ENCODE results near the gene NOL9.

NOL9 gene

GRCh38 chr1:6596886-6597776 is 42.8 kb upstream of the NOL9 start:
- Histone ChIP-seq H3K27me3 (ENCODE audit: insufficient read depth, poor library complexity, severe bottlenecking) (no peaks in the 10 kb centered on the region), H3K4me3 (replicated peaks; ENCODE audit: insufficient read depth, low read length) (no peak overlapping the region), H3K27ac (replicated peaks) (no peak overlapping the region)
- DNase-seq (ENCODE audit: low read depth in 1 of 2, low spot score in 1 of 2), result no peak
- no peak for TF ChIP-seq CTCF (IDR thresholded peaks at IDR 0.05; ENCODE audit: insufficient read depth, low read length)
- TF ChIP-seq SPI1 (IDR thresholded peaks at IDR 0.05; ENCODE audit: borderline replicate concordance, low read depth), result no peak
- TF ChIP-seq POLR2AphosphoS5 (IDR thresholded peaks at IDR 0.05; ENCODE audit: low read depth), result no peak
- TF ChIP-seq GABPA (IDR thresholded peaks at IDR 0.05; ENCODE audit: low read depth), result no peak
- TF ChIP-seq REST (IDR thresholded peaks at IDR 0.05; ENCODE audit: insufficient replicate concordance, low read depth), result no peak

GRCh38 chr1:6596351-6596750 is 42.0 kb upstream of the NOL9 start:
- no peak for DNase-seq (ENCODE audit: low read depth in 1 of 2, low spot score in 1 of 2)
- H3K27me3 ChIP-seq (ENCODE audit: insufficient read depth, poor library complexity, severe bottlenecking), result no peaks in the 10 kb centered on the region
- H3K4me3 ChIP-seq (replicated peaks; ENCODE audit: insufficient read depth, low read length), result no peak overlapping the region
- no peak overlapping the region for H3K27ac ChIP-seq (replicated peaks)
- TF ChIP-seq POLR2AphosphoS5 (IDR thresholded peaks at IDR 0.05; ENCODE audit: low read depth) (no peak), CTCF (IDR thresholded peaks at IDR 0.05; ENCODE audit: insufficient read depth, low read length) (no peak), SPI1 (IDR thresholded peaks at IDR 0.05; ENCODE audit: borderline replicate concordance, low read depth) (no peak), REST (IDR thresholded peaks at IDR 0.05; ENCODE audit: insufficient replicate concordance, low read depth) (no peak), GABPA (IDR thresholded peaks at IDR 0.05; ENCODE audit: low read depth) (no peak)

- no peak for DNase-seq (ENCODE audit: low read depth in 1 of 2, low spot score in 1 of 2)
- H3K27ac ChIP-seq (replicated peaks), result no peak overlapping the region
Observed at GRCh38 chr1:6594977-6595740, 40.8 kb upstream of the NOL9 start.

More at GRCh38 chr1:6594977-6595740, 40.8 kb upstream of the NOL9 start:
- TF ChIP-seq SPI1 (IDR thresholded peaks at IDR 0.05; ENCODE audit: borderline replicate concordance, low read depth) (no peak), REST (IDR thresholded peaks at IDR 0.05; ENCODE audit: insufficient replicate concordance, low read depth) (no peak), POLR2AphosphoS5 (IDR thresholded peaks at IDR 0.05; ENCODE audit: low read depth) (no peak), CTCF (IDR thresholded peaks at IDR 0.05; ENCODE audit: insufficient read depth, low read length) (no peak), GABPA (IDR thresholded peaks at IDR 0.05; ENCODE audit: low read depth) (no peak)
- H3K27me3 ChIP-seq (ENCODE audit: insufficient read depth, poor library complexity, severe bottlenecking), result no peaks in the 10 kb centered on the region
- no peak overlapping the region for H3K4me3 ChIP-seq (replicated peaks; ENCODE audit: insufficient read depth, low read length)
